ENCODE results near the gene PLEKHH3.

The PLEKHH3 gene

GRCh38 chr17:42684929-42685556 lies 8.2 kb upstream of the PLEKHH3 start:
- DNase-seq, result no peak

DNA sequence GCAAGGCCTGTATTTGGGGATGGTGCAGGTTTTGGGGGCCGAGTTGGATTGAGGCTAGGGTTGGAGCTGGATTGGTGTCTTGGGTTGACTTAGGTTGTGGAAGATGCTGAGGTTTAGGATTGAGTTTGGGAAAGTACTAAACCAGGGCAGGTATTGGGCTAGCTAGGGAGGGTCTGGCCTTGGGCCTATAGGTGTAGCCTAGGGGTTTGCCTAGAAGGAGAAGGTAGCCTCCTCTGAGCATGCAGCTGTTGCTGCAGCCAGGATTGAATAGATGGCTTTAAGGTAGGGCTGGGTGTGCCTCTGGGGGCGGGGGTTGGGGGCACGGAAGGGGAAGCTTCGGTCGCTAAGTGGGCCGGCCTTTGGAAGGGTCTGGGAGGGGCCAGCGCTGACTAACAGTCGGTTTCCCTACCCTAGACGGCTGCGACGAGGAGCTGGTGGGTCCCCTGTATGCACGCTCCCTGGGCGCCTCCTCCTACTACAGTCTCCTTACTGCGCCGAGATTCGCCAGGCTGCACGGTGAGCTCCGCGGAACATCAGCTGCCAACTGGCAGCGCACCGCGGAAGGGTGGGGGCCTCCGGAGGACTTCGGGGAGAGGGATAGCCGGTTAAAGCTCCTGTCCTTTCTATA lies 6.7 kb upstream of the PLEKHH3 start:
- DNase-seq, result no peak

DNA sequence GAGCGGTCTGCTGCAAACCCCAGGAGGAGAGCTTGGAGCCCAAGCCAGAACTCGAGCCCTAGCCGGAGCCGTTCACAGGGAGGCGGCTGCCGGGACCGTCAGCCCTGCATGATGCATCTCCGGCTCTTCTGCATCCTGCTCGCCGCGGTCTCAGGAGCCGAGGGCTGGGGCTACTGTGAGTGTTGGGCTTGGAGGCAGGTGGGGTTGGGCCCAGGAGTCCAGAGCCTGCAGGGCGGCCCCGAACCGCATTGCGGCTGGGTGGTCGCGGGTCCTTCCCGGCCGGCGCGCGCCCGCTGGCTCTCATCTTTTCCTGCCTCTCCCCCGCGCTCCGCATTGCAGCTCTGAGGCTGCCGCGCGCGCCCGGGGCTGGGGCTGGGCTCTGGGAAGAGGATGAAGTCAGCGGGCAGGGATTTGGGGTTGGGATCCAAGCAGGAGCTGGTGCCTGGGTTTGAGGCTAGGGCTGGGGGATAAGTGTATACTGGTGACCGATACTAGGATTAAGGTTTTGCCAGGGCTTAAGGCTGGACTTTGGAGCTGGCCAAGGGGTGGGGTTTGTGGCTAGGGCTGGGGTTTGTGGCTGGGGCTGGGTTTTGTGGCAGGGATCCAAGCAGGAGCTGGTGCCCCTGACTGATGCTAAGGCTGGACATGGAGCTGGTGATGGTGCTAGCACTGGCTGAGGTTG lies 6.1 kb upstream of the PLEKHH3 start:
- DNase-seq, result peak; percentile 82

DNA sequence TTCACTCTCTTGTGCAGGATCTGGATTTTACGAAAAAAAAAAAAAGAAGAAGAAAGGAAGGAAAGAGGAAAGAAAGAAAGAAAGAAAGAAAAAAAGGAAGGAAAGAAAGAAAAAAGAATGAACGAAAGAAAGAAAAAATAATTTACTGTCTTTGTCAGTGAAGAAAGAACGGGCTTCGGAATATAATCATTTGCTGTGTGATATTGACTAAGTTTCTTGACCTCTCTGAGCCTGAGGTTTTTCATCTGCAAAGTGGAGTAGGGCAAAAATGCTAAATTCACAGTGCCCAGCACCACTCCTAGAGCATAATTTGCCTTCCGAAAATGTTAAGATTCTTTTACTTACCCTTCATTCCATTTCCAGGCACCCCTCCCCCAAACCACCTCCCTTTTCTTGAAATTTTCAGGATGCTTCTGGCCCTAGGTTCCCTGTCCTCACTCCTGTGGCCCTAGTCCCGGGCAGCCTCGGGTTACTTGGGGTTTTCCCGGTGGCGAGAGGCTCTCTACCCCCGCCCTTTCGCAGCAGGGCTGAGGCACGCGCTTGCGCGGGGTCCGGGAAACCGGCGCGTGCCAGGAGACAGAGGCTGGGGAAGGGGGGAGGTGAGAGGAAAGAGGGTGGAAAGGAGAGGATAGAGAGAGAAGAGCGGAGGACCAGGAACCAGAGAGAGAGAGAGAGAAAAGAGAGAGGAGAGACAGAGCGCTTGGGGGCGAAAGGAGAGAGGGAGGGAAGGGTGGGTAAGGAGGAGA lies 5.4 kb upstream of the PLEKHH3 start, which contains the start of gene CNTNAP1:
Gene CNTNAP1 (plus strand): TSS at position 556 of the 746 bp plus-strand sequence. CDS start 299 bp downstream, outside the sequence.
- peak; percentile 89 for DNase-seq

- no peak for DNase-seq
These were observed 3.6 kb upstream of the PLEKHH3 start for GRCh38 chr17:42680331-42680808.

DNA sequence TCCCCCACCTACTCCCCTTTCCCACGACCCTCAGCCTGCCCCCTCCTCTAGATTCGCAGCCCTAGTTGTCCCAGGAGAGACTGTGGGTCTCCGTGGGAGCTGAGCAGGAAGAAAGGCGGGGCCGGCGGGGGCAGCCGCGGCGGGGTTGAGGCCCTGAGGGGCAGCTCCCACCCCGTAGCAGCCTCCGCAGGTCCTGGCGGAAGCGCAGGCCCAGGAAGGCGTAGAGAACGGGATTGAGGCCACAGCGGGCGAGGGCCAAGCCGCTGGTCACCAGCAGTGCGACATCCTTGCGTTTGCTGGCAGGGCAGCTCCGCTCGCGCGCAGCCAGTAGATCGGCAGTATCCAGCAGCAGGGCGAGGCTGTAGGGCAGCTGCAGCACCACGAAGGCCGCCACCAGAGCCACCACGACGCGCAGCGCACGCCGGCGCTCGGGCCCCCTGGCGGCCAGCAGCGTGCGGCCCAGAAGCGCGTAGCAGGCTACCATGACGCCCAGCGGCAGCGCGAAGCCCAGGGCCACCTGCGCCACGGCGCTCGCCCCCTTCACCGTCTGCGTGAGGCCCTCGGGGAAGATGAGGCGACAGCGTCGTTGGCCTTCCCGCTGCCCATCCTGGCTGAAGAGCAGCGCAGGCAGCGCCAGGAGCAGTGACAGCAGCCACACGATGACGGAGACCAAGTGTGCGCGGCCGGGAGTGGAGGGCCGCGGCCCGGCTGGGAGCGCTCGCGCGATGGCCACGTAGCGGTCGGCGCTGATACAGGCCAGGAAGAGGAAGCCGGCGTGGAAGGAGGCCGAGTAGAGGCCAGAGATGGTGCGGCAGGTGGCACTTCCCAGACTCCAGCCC lies 2.9 kb upstream of the PLEKHH3 start:
- DNase-seq, result peak; percentile 84

DNA sequence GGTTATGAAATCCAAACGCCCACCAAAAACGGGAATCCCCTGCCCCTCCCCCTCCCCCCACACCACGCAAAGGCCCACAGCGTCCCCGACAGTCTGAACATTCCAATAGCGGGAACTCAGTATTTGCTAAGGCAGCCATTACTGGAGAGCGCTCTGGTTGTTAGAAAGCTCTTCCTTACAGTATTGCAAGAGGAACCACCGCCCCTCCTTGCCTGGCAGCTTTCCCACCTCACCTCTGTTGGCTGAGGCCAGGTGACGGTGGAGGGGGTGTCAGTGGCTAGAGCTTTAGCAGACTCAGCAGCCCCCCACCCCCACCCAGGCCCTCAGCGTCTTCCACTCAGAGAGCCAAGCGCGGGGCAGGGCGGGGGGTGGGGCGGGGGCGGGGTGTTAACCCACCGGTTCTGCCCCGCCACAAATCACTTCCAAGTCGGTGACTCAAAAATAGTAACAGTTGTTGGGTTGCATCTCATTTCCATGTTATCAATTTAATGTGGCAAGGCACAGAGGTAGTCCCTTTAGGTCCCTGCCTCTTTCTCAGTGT lies 2.2 kb upstream of the PLEKHH3 start:
- peak; percentile 74 for DNase-seq

GRCh38 chr17:42677921-42678781 lies 1.4 kb upstream of the PLEKHH3 start:
- DNase-seq, result peak; percentile 91

DNA sequence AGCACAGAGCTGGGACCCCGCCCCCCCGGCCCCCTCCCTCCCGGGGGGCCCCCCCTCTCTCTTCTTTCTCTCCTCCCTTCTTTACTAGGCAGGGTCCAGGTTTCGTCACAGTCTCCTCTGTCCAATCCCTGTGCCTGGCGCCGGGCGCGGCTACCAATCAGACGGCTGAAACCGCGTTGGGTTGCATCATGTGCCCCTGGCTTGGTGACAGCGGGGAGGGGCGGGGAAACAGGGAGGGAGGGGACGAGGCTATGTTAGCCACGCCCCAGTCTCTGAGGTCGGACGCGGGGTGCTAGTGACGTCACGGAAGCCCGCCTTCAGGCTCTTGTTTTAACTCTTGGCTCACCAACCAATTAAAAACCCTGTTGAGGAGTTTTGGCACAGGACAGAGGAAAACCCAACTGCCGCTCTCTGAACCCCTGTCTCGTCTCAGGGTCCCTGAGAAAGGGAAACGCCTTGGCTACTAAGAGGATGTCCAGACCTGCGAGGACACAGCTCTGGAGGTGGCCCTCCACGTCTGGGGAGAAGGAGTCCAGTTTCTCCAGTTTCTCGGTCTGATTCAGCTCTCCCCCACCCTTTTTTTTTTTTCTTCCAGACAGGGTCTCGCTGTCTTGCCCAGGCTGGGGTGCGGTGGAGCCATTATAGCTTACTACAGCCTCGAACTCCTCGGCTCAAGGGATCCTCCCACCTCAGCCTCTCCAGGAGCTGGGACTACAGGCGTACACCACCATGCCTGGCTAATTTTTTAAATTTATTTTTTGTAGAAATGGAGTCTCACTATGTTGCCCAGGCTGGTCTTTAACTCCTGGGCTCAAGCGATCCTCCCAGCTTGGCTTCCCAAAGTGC lies 441 bp upstream of the PLEKHH3 start:
- peak; percentile 100 for DNase-seq

DNA sequence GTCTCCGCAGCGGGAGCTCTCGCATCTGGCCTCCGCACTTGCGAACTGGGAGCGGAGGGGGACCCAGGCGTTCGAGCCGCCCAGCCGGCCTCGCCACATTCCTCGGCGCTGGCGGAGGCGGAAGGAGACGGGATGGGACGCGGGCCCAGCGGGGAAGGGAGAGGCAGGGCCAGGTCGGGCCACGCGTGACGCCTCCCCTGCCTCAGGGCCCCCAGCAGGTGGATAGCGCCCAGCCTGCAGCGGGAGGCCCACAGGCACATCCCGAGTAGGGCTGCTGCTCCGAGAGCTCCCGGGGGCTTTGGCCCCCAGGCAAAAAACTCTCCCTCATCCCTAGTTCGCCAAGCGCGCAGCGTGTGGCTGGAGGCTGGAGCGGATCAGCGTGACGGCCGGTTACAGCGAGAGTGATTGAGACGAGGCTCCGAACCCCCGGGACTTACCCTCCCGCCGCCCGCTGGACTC lies 800 bp downstream of the PLEKHH3 start:
- peak; percentile 68 for DNase-seq

DNA sequence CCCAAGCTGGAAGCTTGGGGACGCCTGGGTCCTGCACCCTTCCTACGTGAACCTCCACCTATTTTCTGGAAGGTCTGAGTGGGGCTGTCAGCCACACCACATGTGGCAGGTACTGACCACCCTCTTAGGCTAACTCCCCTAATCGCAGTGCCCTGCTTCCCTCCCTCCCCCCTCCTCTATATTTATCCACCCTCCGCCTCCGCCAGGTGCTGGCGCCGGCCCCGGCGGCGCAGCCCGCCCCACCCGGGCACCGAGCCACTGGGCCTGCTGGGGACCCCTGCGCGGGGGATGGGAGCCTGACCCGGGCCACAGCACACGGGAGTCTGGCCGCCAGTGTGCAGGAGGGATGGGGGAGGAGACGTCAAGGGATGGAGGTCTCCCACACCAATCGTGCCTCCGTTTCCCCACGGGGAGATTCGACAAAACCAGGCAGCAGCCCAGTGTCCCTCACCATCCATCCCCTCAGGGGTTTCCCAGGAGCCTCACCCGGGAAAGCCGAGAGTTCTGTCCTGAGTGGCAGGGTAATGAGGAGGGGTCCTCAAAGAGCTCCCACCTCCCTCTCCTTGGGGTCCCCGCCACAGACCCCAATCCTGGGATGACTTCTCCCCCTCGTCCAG lies 1.3 kb downstream of the PLEKHH3 start:
- DNase-seq, result no peak

DNA sequence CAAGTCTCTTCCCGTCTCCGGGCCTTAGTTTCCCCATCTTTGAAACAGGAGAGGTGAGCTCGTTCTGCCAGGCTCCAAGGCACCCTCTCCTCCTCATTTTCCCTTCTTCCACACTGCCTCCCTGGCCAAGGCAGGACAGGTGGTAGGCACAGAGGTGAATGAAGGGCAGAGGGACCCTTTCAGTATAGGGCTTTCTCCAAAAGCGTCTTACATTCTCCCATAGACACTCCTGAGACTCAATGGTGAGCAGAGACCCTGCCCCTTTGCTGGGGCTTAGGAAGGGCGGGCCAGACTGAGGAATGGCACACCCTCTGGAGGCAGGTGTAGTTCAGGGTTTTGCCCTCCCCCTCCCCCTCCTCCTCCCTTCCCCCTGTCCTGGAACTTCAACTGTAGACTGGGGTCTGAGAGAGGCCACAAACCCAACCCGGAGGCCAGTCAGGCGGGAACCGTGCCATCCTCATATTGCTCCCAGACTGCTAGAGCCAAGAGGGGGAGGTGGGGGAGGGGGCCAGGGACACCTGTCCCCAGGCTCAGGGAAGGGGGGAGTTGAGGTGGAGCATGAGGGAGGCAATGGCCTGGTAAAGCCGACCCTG lies 1.9 kb downstream of the PLEKHH3 start:
- DNase-seq, result no peak

- DNase-seq, result peak; percentile 76
These were observed 2.7 kb downstream of the PLEKHH3 start for GRCh38 chr17:42673885-42674754.

DNA sequence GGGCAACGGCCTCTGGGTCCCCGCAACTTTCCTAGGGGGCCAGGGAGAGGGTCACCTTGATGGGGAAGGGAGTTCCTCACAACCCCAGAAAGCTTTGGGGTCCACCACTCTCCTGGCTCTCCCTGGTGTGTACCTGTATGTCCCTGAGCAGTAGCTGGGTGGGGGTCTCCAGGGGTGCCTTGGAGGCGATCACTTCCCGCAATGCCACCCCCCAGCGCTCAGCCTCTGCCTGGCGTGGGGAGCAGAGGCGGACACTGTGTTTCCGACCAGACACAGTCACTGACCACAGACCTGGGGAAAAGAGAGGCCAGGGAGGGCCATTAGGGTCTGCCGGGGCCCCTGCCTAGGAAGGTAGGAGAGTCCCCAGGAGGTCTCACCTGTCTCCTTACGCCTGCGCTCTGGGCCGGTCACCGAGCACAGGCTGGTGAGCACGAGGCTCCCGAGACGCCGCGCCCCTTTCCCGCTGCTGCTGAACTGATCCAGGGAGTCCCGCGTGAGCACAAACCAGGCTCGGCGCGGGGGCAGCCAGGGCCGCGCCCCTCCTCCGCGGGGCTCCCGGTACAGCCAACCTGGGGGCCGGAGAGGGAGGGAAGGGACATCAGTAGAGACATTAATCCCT lies 3.4 kb downstream of the PLEKHH3 start:
- DNase-seq, result no peak

GRCh38 chr17:42672038-42672437 lies 4.8 kb downstream of the PLEKHH3 start:
- no peak for DNase-seq

DNA sequence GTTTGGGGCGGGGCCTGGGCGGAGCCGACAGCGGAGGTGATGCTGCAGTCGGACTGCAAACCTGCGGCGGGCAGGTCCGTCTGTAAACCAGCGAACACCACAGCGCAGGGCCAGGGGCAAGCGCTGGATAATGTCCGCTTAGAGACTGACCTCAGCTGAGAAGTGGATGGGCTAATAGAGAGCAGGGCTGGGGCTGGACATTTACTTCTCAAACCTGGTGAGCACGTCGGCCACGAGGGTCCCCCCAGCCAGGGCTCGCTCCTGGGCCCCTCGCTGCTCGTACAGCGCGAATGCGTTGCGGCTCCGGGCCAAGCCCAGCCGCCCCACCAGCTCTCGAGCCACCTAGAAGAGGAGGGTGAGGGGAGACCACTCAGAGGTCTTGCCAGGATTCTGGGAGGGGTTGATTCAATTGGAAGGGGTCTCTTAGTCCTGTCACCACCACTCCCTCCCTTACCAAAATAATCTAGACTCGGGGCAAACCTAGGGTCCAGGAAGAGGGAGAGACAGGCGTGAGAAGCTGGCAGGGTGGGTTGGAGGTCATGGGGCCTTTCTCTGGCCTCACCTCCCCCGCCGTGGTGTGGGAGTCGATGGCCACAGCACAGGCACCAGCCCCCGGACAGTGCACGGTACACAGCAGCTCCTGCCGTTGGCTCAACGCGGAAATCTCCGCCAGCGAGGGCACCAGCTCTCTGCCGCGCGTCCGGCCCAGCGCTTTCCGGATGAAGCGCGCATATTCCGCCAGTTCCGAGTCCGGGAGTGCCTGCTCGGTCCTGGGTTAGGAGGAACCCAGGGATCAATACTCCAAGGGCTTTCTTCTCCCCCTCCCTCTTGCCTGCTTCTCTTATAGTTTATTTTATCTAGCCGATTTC lies 5.8 kb downstream of the PLEKHH3 start:
- no peak for DNase-seq
